ENCODE measurements around the gene SURF6.

- TF ChIP-seq POLR2A (IDR thresholded peaks at IDR 0.05): no peak
- TF ChIP-seq CTCF (IDR thresholded peaks at IDR 0.05): no peak
Measured at GRCh38 chr9:133294257-133294656, 41.7 kb downstream of the SURF6 start.

All from esophagus squamous epithelium (tissue), 4 donors.